ENCODE measurements around the gene MBD3L4.
"Not testable (repeated sequence)": the region's sequence is repeated elsewhere in the genome, so short reads cannot be mapped to it uniquely, and the experiment has no call there.

MBD3L4 gene

DNA sequence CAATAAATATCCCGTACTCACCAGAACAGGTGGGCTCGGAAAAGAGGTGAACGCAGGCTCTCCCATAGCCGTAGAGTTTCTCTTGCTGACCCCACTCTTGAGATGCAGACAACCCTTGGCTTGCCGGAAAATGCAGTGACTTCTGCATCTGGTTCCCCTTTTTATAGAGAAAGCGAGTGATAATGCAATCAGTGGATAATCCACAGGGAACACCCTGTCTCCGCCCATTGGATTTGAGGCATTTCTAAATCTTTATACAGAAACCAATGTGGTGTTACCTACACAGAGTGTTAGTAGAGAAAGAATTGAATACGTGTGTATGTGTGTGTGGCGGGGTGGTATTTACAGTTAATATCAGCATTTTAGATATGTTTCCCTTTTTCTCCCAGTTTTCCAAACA, at the start of gene MBD3L4:
Gene MBD3L4 (minus strand): TSS at position 101 of the 400 bp plus-strand sequence. CDS start 35 bp downstream, at position 66.
- not testable (repeated sequence) for DNase-seq

DNA sequence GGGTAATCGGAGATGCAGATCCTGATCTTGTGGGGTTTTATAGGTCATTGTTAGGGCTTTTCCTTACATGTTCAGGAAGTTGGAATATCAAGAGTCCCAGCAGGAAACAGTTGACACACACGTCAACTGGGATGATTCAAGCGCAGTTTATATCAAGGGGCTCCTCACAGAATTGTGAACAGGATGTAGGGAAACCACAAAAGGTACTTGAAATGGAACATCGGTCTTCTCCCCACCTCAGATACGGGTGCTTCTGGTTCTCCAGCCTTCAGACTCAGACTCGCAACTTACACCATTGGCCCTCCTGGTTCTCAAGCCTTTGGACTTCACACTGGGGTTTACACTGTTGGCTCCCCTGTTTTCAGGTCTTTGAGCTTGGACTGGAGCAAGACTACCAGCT, 49.0 kb upstream of the MBD3L4 start:
- no peak for DNase-seq

DNA sequence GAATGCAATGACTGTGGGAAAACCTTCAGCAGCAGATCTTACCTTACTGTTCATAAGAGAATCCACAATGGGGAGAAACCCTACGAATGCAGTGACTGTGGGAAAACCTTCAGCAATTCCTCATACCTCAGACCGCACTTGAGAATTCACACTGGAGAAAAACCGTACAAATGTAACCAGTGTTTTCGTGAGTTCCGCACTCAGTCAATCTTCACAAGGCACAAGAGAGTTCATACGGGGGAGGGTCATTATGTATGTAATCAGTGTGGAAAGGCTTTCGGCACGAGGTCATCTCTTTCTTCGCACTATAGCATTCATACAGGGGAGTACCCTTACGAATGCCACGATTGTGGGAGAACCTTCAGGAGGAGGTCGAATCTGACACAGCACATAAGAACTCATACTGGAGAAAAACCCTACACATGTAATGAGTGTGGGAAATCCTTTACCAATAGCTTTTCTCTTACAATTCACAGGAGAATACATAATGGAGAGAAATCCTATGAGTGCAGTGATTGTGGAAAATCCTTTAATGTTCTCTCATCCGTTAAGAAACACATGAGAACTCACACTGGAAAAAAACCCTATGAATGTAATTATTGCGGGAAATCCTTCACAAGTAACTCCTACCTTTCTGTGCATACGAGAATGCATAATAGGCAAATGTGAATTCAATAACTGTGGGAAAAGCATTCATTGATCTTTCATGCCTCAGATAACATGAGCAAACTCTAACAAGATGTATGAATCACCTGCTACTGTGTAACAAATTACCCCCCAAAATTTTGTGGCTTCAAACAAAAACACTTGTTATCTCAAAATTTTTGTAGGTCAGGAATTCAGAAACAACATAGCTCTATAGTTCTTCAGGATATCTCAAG, 43.3 kb upstream of the MBD3L4 start:
- DNase-seq: peak; percentile 39

DNA sequence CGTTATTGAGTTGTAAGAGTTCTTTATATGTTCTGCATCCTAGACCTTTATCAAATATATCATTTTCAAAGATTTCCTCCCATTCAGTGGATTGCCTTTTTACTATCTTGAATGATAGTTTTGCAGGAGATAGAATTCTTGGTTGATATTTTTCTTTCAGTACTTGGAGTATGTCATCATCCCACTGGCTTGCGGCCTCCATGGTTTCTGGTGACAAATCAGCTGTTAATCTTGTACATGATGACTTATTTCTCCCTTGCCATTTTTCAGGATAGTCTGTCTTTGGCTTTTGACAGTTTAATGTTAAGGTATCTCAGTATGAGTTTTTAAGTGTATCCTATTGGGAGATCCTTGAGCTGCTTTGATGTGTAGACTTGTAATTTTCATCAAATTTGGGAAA, 38.0 kb upstream of the MBD3L4 start:
- no peak for DNase-seq

DNA sequence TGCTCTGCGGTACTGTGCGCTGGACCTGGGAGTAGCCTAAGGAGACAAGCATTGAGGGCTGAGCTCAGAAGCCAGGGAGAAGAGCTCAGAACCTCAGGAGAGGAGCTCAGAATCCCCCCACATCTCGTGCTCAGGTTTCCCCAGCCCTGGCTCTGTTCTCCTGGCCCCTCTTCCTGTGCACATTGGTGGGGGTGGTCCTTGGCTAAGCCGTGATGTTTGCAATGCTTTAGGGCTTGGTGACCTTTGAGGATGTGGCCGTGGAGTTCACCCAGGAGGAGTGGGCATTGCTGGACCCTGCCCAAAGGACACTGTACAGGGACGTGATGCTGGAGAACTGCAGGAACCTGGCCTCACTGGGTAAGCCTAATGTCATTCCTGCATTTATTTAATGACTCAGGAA, 36.2 kb upstream of the MBD3L4 start:
- no peak for DNase-seq

DNA sequence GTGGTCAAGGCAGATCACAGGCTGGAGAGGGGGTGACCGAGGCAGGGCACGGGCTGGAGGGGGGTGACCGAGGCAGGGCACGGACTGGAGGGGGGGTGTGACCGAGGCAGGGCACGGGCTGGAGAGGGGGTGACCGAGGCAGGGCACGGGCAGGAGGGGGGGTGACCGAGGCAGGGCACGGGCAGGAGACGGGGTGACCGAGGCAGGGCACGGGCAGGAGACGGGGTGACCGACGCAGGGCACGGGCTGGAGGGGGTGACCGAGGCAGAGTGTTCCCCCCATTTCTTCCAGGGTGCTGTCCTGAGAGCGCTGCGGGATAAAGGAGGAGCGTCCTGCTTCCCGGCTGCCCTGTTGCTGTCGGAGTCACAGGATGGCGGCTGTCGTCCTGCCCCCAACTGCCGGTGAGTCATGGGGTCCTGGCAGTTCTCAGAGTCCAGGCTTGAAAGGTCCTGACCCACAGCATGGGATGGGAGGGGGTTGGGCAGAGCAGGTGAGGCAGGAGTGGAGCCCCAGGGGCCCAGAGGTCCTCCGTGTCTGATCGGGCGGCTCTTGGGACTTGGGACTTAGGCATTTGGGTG, 34.8 kb upstream of the MBD3L4 start:
- no peak for DNase-seq

DNA sequence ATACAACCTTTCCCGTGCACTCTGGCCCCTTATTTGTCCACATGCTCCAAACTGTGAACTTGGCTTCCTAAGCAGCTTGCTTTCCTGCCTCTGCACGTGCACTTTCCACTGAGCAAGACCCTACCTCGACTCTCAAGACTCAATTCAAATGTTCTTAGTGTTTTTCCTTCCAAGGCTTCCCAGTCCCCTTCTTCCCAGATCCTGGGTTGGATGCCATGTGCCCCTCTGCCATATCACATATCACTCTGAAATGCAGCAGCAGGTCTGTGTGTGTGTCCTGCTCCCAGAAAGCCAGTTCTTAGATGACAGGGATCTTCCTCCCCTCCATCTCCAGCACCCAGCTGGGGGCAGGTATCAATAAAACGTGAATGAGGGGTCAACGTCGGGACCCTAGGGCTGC, 32.6 kb upstream of the MBD3L4 start:
- no peak for DNase-seq

DNA sequence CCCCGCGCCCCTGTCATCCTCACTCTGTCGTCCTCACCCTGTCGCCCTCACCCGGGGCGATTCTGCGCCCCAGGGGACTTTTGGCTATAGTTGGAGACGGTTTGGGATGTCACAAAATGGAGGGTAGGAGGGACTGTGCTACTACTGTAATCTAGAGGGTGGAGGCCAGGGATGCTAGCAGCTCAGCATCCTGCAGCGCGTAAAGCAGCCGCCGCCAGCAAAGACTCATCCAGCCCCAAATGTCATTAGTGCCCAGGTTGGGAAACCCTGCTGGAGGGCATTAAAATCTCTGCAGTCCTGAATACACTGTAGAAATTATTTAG, 29.9 kb upstream of the MBD3L4 start:
- DNase-seq: no peak

DNA sequence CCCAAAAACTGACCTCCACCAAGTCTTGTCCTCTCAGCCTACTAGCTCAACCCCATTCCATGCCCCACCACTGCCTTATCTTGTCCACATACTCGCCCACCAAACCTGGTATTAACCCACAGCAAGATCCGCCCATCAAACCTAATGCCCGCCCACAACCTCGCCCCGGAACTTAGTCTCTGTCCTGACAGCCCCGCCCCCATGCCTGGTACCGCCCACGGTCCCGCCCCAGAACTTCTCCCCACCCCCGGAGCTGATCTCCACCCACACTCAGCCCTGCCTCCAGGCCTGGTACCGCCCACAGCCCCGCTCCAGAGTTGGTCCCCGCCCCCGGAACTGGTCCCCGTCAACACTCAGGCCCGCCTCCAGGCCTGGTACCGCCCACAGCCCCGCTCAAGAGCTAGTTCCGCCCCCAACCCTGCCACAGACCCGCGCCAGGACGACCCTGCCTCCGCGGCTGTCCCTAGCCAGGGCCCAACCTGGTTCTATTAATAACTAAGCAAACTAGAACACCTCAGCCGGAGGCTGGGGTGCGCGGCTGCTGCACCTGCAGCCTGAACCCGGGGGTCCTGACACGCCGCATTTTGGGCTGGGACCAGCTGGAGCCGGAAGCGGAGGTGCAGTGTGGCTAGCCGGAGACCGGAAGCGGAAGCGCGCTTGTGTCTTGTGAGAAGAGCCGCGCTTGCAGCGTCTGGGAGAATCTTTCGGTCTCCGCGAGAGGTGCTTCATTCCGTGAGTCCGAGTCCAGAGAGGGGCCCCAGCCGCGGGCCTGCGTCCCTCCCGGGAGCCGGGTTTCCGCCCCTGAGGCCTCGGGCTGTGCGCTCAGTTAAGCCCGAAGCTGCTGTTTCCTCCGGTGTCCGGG, 29.3 kb upstream of the MBD3L4 start, which contains the start of gene ZNF557:
Gene ZNF557 (plus strand): TSS at position 662 of the 862 bp plus-strand sequence. CDS start 5,372 bp downstream, outside the sequence.
- DNase-seq: peak; percentile 96

DNA sequence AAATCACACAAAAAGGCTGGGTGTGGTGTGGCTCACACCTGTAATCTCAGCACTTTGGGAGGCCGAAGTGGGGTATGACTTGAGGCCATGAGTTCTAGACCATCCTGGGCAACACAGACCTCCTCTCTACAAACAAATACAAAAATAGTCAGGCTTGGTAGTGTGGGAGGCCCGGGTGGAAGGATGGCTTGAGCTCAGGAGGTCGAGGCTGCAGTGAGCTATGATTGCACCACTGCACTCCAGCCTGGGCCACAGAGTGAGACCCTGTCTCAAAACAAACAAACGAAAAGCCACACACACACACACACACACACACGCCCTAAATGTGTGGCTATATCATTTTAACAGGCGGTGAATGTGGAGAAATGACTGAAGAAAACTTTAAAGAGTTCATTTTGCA, 28.6 kb upstream of the MBD3L4 start:
- DNase-seq: no peak

DNA sequence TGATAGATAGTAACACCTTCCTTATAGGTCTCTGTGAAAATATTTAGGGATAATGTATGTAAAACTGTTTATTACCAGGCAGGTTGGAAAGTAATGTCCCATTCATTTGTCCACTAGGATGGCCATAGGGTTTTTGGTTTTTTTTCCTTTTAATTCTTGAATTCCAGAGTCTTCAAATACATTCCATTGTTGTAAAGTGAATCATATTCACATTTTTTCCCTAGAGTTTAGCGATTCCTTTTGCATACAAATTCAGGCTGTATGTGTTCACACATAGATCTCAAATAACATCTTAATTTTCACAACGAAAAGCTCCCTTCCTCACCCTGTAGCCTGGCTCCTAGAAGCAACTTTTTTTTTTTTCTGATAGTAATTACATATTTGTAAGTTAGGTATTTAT, 27.7 kb upstream of the MBD3L4 start:
- DNase-seq: peak; percentile 33

DNA sequence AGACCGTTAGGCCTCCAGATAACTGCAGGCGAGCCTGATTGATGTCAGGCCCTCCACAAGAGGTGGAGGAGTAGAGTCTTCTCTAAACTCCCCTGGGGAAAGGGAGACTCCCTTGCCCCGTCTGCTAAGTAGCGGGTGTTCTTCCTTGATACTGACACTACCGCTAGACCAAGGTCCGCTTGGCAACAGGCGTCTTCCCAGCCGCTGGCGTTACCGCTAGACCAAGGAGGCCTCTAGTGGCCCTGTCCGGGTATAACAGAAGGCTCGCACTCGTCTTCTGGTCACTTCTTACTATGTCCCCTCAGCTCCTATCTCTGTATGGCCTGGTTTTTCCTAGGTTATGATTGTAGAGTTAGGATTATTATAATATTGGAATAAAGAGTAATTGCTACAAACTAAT, 27.1 kb upstream of the MBD3L4 start:
- peak; percentile 10 for DNase-seq

DNA sequence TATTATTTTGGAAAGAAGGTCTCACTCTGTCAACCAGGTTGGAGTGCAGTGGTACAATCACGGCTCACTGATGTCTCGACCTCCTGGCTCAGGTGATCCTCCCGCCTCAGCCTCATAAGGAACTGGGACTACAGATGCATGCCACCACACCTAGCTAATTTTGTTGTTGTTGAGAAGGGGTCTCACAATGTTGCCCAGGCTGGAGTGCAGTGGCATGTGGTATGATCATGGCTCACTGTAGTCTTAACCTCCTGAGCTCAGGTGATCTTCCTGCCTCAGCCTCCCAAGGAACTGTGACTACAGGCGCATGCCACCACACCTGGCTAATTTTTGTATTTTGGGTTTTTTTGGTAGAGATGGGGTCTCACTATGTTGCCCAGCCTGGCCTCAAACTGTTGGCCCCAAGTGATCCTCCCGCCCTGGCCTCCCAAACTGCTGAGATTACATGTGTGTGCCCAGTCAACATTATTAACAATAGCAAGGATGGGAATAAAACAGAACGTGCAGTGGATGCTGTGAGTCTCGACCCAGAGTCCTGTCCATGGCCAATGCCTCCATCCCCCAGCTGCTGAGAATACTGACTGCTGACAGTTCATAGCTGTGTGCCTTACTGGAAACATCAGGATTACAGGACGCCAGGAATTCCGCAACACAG, 23.9 kb upstream of the MBD3L4 start:
- no peak for DNase-seq

DNA sequence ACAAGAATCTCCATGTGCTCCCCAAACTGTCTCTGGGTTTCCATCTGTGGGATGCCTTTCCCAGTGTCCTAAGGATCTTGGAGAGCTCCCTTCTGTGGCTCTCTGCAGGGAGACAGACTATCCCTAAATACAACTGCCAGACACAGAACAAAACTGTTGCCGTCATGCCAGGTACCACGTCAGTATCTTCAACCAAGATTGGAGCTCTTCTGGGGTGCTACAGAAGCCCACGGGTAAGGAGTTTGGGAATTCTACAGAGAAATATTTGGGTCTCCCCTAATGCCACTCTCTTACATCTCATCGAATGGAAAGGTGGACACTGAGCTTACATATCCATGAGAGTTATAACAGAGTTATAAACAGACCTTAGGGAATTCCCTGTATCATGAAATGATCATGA, 23.4 kb upstream of the MBD3L4 start:
- no peak for DNase-seq

DNA sequence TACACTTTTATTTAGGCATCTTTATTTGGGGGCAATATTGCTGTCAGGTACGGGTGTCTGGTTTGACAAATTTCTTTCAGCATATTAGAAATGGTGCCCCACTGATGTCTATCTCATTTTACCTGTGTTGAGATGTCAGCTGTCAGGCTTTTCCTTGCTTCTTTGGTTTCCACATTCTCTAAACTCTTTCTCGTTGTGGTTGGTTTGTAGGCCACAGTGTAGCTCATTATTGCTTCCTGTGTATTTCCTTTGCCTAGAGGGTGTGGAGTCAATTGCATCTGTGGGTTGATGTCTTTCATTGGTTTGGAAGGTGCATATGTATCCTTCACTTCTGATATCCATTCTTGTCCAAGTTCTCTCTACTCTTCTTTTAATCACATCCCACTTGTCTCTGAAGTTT, 20.0 kb upstream of the MBD3L4 start:
- DNase-seq: not testable (repeated sequence)

DNA sequence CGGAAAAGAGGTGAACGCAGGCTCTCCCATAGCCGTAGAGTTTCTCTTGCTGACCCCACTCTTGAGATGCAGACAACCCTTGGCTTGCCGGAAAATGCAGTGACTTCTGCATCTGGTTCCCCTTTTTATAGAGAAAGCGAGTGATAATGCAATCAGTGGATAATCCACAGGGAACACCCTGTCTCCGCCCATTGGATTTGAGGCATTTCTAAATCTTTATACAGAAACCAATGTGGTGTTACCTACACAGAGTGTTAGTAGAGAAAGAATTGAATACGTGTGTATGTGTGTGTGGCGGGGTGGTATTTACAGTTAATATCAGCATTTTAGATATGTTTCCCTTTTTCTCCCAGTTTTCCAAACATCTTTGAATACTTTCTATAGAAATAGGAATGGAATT, 18.6 kb upstream of the MBD3L4 start, which contains the start of gene MBD3L3:
Gene MBD3L3 (minus strand): TSS at position 101 of the 400 bp plus-strand sequence. CDS start 71 bp downstream, at position 30.
- DNase-seq: not testable (repeated sequence)

DNA sequence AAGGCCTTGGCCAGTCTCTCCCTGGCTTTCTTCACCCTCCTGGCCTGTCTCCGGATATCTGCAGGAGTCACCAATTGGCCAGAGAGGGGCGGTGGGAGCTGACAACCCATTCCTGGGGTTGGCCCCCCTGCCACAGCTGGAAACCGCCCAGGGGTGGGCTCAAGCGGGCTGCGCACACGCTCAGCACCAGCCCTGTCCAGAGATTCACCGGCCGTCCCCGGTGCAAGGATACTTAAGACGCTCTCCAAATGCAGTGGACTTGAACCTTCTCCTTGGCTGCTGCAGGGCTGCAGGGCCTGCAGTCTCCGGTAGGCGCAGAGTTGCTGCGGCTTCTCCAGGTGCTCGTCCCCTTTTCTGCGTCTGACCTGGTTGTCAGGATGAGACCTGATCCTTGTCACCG, 16.4 kb upstream of the MBD3L4 start:
- not testable (repeated sequence) for DNase-seq

DNA sequence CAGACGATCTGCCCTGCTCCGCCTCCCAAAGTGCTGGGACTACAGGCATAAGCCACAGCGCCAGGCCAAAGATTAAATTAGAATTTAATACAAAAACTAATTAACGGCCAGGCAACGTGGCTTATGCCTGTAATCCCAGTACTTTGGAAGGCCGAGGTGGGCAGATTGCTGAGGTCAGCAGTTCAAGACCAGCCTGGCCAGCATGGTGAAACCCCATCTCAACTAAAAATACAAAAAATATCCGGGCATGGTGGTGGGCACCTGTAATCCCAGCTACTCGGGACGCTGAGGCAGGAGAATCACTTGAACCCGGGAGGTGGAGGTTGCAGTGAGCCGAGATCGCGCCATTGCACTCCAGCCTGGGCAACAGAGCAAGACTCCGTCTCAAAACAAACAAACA, 15.7 kb upstream of the MBD3L4 start:
- not testable (repeated sequence) for DNase-seq

DNA sequence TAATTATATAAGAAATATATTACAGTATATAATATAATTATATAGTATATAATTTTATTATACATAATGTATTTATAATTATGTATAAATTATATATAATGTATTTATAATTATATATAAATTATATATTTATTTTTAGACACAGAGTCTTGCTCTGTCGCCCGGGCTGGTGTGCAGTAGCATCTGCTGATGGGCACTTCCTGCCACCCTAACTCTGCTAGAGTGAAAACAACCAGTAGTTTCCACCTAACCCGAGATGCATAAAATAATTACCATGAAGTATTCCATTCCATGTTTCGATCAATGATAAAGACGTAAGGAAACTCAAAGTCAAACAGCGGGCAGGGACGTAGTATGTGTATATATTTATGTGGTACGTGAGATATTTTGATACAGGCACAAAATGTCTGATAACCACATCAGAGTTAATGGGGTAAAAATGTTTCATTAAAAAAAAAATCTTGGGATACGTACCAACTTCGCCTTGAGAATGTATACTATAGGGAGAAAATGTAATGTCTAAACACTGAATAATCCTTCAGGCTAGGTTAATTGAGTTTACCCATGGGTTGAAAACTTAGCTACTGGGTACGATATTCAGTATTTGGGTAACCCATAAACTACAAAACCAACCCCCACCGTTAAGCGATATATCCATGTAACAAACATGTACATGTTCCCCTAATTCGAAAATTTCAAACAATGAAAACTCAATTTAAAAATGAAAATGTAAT, 14.8 kb upstream of the MBD3L4 start:
- DNase-seq: not testable (repeated sequence)

DNA sequence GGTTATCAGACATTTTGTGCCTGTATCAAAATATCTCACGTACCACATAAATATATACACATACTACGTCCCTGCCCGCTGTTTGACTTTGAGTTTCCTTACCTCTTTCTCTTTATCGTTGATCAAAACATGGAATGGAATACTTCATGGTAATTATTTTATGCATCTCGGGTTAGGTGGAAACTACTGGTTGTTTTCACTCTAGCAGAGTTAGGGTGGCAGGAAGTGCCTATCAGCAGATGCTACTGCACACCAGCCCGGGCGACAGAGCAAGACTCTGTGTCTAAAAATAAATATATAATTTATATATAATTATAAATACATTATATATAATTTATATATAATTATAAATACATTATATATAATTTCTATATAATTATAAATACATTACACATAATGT, 12.9 kb upstream of the MBD3L4 start:
- not testable (repeated sequence) for DNase-seq

DNA sequence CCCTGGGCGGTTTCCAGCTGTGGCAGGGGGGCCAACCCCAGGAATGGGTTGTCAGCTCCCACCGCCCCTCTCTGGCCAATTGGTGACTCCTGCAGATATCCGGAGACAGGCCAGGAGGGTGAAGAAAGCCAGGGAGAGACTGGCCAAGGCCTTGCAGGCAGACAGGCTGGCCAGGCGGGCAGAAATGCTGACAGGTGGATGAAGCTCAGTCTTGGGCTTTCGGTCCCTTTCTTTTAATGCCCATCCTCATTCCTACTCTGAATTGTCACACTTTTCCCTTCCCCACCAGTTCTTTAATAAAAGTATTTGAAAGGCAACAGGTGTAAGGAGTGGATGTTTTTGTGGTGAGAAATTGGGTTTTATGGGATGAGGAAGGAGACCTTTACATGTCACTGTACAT, 11.4 kb upstream of the MBD3L4 start:
- DNase-seq: not testable (repeated sequence)

DNA sequence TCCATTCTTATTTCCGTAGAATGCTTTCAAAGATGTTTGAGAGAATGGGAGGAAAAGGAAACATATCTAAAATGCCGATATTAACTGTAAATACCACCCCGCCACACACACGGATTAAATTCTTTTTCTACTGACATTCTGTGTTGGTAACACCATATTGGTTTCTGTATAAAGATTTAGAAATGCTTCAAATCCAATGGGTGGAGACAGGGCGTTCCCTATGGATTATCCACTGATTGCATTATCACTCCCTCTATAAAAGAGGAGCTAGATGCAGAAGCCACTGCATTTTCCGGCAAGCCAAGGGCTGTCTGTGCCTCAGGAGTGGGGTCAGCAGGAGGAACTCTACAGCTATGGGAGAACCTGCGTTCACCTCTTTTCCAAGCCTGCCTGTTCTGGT, 9.0 kb upstream of the MBD3L4 start, which contains the start of gene MBD3L2:
Gene MBD3L2 (plus strand): TSS at position 301 of the 400 bp plus-strand sequence. CDS start 53 bp downstream, at position 354.
- not testable (repeated sequence) for DNase-seq
